ENCODE results near the gene SENP3.

SENP3 gene

GRCh38 chr17:7561589-7562207 lies at the start of gene SENP3:
Gene SENP3 (plus strand): TSS chr17:7561919. CDS start chr17:7563077, 1,158 bp downstream.
- DNase-seq (ENCODE audit: low spot score): peak; percentile 100

- DNase-seq (ENCODE audit: low spot score): no peak
Observed at GRCh38 chr17:7512105-7512504, 49.6 kb upstream of the SENP3 start.

GRCh38 chr17:7512824-7513540 lies 48.7 kb upstream of the SENP3 start:
- no peak for DNase-seq (ENCODE audit: low spot score)

GRCh38 chr17:7513850-7514419 lies 47.8 kb upstream of the SENP3 start:
- DNase-seq (ENCODE audit: low spot score): no peak

- no peak for DNase-seq (ENCODE audit: low spot score)
Observed at GRCh38 chr17:7515911-7516610, 45.7 kb upstream of the SENP3 start.

- DNase-seq (ENCODE audit: low spot score): no peak
Observed at GRCh38 chr17:7523033-7523432, 38.7 kb upstream of the SENP3 start.

- no peak for DNase-seq (ENCODE audit: low spot score)
Observed at GRCh38 chr17:7528842-7529241, 32.9 kb upstream of the SENP3 start.

GRCh38 chr17:7530023-7530900 lies 31.5 kb upstream of the SENP3 start:
- DNase-seq (ENCODE audit: low spot score): no peak

GRCh38 chr17:7538050-7538449 lies 23.7 kb upstream of the SENP3 start:
- no peak for DNase-seq (ENCODE audit: low spot score)

- DNase-seq (ENCODE audit: low spot score): no peak
Observed at GRCh38 chr17:7538891-7539545, 22.7 kb upstream of the SENP3 start.

GRCh38 chr17:7541074-7541621 lies 20.6 kb upstream of the SENP3 start:
- DNase-seq (ENCODE audit: low spot score): no peak

GRCh38 chr17:7544911-7545310 lies 16.8 kb upstream of the SENP3 start:
- no peak for DNase-seq (ENCODE audit: low spot score)

GRCh38 chr17:7548585-7549400 lies 12.9 kb upstream of the SENP3 start, which contains the start of gene TNFSF12:
Gene TNFSF12 (plus strand): TSS chr17:7549058. CDS start chr17:7549154, 96 bp downstream.
- DNase-seq (ENCODE audit: low spot score): peak; percentile 78

- DNase-seq (ENCODE audit: low spot score): no peak
Observed at GRCh38 chr17:7549401-7550055, 12.2 kb upstream of the SENP3 start.

- no peak for DNase-seq (ENCODE audit: low spot score)
Observed at GRCh38 chr17:7550344-7550743, 11.4 kb upstream of the SENP3 start.

- no peak for DNase-seq (ENCODE audit: low spot score)
Observed at GRCh38 chr17:7551396-7551795, 10.3 kb upstream of the SENP3 start.

- no peak for DNase-seq (ENCODE audit: low spot score)
Observed at GRCh38 chr17:7552621-7553051, 9.1 kb upstream of the SENP3 start.

- DNase-seq (ENCODE audit: low spot score): no peak
Observed at GRCh38 chr17:7553356-7553755, 8.4 kb upstream of the SENP3 start.

- DNase-seq (ENCODE audit: low spot score): no peak
Observed at GRCh38 chr17:7555320-7555948, 6.3 kb upstream of the SENP3 start.

Data from AG08396 (cell line).